IPS-20b (cell line): ENCODE measurements around the gene VIL1.

Source experiments
- H3K27ac ChIP-seq: one replicate; pipeline ENCODE4 v1.5.1; 2013; ENCODE audit warnings: low read length
- H3K27me3 ChIP-seq: 2 replicates; pipeline ENCODE4 v1.6.1; 2013; ENCODE audit warnings: mild to moderate bottlenecking, low read length, inconsistent platforms; ENCODE audit not compliant: insufficient read depth
- H3K36me3 ChIP-seq: 2 replicates; pipeline ENCODE4 v1.6.1; 2013; ENCODE audit warnings: low read depth, mild to moderate bottlenecking, inconsistent platforms, low read length, moderate library complexity; ENCODE audit not compliant: insufficient read depth
- H3K4me1 ChIP-seq: 2 replicates; pipeline ENCODE4 v1.6.1; 2013; ENCODE audit warnings: mild to moderate bottlenecking, control low read depth, inconsistent platforms, low read length, moderate library complexity; ENCODE audit not compliant: insufficient read depth
- H3K4me3 ChIP-seq: 2 replicates; pipeline ENCODE4 v1.5.1; 2013; ENCODE audit warnings: mild to moderate bottlenecking, low read length, inconsistent platforms
- H3K9ac ChIP-seq: 2 replicates; pipeline ENCODE4 v1.6.1; 2013; ENCODE audit warnings: low read depth, mild to moderate bottlenecking, inconsistent platforms, low read length, moderate library complexity
- H3K9me3 ChIP-seq: 2 replicates; pipeline ENCODE4 v1.6.1; 2013; ENCODE audit warnings: mild to moderate bottlenecking, low read depth, low read length, inconsistent platforms; ENCODE audit not compliant: insufficient read depth

VIL1 gene

GRCh38 chr2:218386505-218387368, 32.2 kb upstream of the VIL1 start:
- Histone ChIP-seq H3K27me3 (peaks cover 39% of the 10 kb centered on the region), H3K36me3 (no peaks in the 10 kb centered on the region), H3K27ac (no peak overlapping the region), H3K9ac (peak overlapping the region; percentile 64; the same call in 1 of the 2 replicates), H3K4me3 (peak overlapping the region; percentile 62), H3K4me1 (0 out of 2 replicates have a peak, but pooled peaks cover 3% of the 10 kb centered on the region), H3K9me3 (no peaks in the 10 kb centered on the region)

GRCh38 chr2:218387369-218388194, 31.3 kb upstream of the VIL1 start:
- H3K9ac ChIP-seq: peak overlapping the region; percentile 64; the same call in 1 of the 2 replicates

GRCh38 chr2:218389333-218390150, 29.4 kb upstream of the VIL1 start:
- Histone ChIP-seq H3K4me3 (no peak overlapping the region), H3K4me1 (0 out of 2 replicates have a peak, but pooled peaks cover 3% of the 10 kb centered on the region), H3K36me3 (no peaks in the 10 kb centered on the region), H3K9ac (no peak overlapping the region), H3K27me3 (peaks cover 35% of the 10 kb centered on the region), H3K9me3 (no peaks in the 10 kb centered on the region), H3K27ac (no peak overlapping the region)

More at GRCh38 chr2:218387369-218388194, 31.3 kb upstream of the VIL1 start:
- 0 out of 2 replicates have a peak, but pooled peaks cover 3% of the 10 kb centered on the region for H3K4me1 ChIP-seq
- H3K9me3 ChIP-seq: no peaks in the 10 kb centered on the region
- H3K27ac ChIP-seq: no peak overlapping the region
- peaks cover 31% of the 10 kb centered on the region for H3K27me3 ChIP-seq
- no peaks in the 10 kb centered on the region for H3K36me3 ChIP-seq
- H3K4me3 ChIP-seq: peak overlapping the region; percentile 62

- H3K4me1 ChIP-seq: 0 out of 2 replicates have a peak, but pooled peaks cover 3% of the 10 kb centered on the region
These were observed 27.7 kb upstream of the VIL1 start for GRCh38 chr2:218391202-218391601.

GRCh38 chr2:218392459-218392858, 26.5 kb upstream of the VIL1 start:
- no peaks in the 10 kb centered on the region for H3K36me3 ChIP-seq
- H3K27me3 ChIP-seq: peaks cover 37% of the 10 kb centered on the region
- peaks cover 8% of the 10 kb centered on the region; the same call in 1 of the 2 replicates for H3K4me1 ChIP-seq
- no peak overlapping the region for H3K27ac ChIP-seq
- H3K9me3 ChIP-seq: no peaks in the 10 kb centered on the region
- H3K4me3 ChIP-seq: no peak overlapping the region
- H3K9ac ChIP-seq: no peak overlapping the region

More at GRCh38 chr2:218391202-218391601, 27.7 kb upstream of the VIL1 start:
- no peaks in the 10 kb centered on the region for H3K36me3 ChIP-seq
- H3K27me3 ChIP-seq: peaks cover 37% of the 10 kb centered on the region
- no peak overlapping the region for H3K27ac ChIP-seq
- no peaks in the 10 kb centered on the region for H3K9me3 ChIP-seq
- no peak overlapping the region for H3K9ac ChIP-seq
- H3K4me3 ChIP-seq: no peak overlapping the region

GRCh38 chr2:218392891-218393462, 25.9 kb upstream of the VIL1 start:
- H3K27me3 ChIP-seq: peaks cover 39% of the 10 kb centered on the region
- H3K4me3 ChIP-seq: no peak overlapping the region
- H3K4me1 ChIP-seq: peaks cover 8% of the 10 kb centered on the region; the same call in 1 of the 2 replicates
- H3K9me3 ChIP-seq: no peaks in the 10 kb centered on the region
- no peak overlapping the region for H3K27ac ChIP-seq
- H3K9ac ChIP-seq: no peak overlapping the region
- H3K36me3 ChIP-seq: no peaks in the 10 kb centered on the region

GRCh38 chr2:218393750-218394290, 25.1 kb upstream of the VIL1 start:
- Histone ChIP-seq H3K36me3 (no peaks in the 10 kb centered on the region), H3K27ac (no peak overlapping the region), H3K9me3 (no peaks in the 10 kb centered on the region), H3K9ac (no peak overlapping the region), H3K4me3 (no peak overlapping the region), H3K27me3 (peaks cover 47% of the 10 kb centered on the region), H3K4me1 (peaks cover 8% of the 10 kb centered on the region; the same call in 1 of the 2 replicates)

GRCh38 chr2:218394298-218395089, 24.4 kb upstream of the VIL1 start:
- Histone ChIP-seq H3K27me3 (peaks cover 54% of the 10 kb centered on the region), H3K9me3 (no peaks in the 10 kb centered on the region), H3K4me1 (peaks cover 8% of the 10 kb centered on the region; the same call in 1 of the 2 replicates), H3K36me3 (no peaks in the 10 kb centered on the region), H3K27ac (no peak overlapping the region), H3K9ac (no peak overlapping the region), H3K4me3 (no peak overlapping the region)

GRCh38 chr2:218395090-218395444, 23.9 kb upstream of the VIL1 start:
- Histone ChIP-seq H3K9me3 (no peaks in the 10 kb centered on the region), H3K27ac (no peak overlapping the region), H3K27me3 (peaks cover 55% of the 10 kb centered on the region), H3K4me3 (peak overlapping the region; percentile 94; the same call in 1 of the 2 replicates), H3K9ac (no peak overlapping the region), H3K36me3 (no peaks in the 10 kb centered on the region), H3K4me1 (peaks cover 8% of the 10 kb centered on the region; the same call in 1 of the 2 replicates)

GRCh38 chr2:218395456-218395825, 23.5 kb upstream of the VIL1 start:
- Histone ChIP-seq H3K36me3 (no peaks in the 10 kb centered on the region), H3K4me1 (peaks cover 8% of the 10 kb centered on the region; the same call in 1 of the 2 replicates), H3K27ac (no peak overlapping the region)

More at GRCh38 chr2:218395456-218395825, 23.5 kb upstream of the VIL1 start:
- Histone ChIP-seq H3K9ac (peak overlapping the region; percentile 45), H3K9me3 (no peaks in the 10 kb centered on the region), H3K4me3 (peak overlapping the region; percentile 94), H3K27me3 (peaks cover 55% of the 10 kb centered on the region)
